ENCODE data around the gene RTF2.

Gene RTF2

GRCh38 chr20:56465997-56466396, 2.4 kb upstream of the RTF2 start:
- H3K4me3 ChIP-seq (ENCODE audit: low read depth, low read length) = no peak overlapping the region
- no peak for TF ChIP-seq CTCF (IDR thresholded peaks at IDR 0.05; ENCODE audit: low read depth, low read length)
- no peak for DNase-seq (ENCODE audit: low read depth, low spot score)
- in situ Hi-C loops (cut with HindIII; ENCODE audit: low sequenced_read_pairs) = no loop called here

- H3K4me3 ChIP-seq (ENCODE audit: low read depth, low read length) = peak overlapping the region; percentile 100
- no peak for TF ChIP-seq CTCF (IDR thresholded peaks at IDR 0.05; ENCODE audit: low read depth, low read length)
- no peak for DNase-seq (ENCODE audit: low read depth, low spot score)
Measured at GRCh38 chr20:56467968-56468315, 485 bp upstream of the RTF2 start.

GRCh38 chr20:56469077-56469449, 636 bp downstream of the RTF2 start:
- no peak for TF ChIP-seq CTCF (IDR thresholded peaks at IDR 0.05; ENCODE audit: low read depth, low read length)
- in situ Hi-C loops (cut with HindIII; ENCODE audit: low sequenced_read_pairs) = no loop called here
- no peak for DNase-seq (ENCODE audit: low read depth, low spot score)

More at GRCh38 chr20:56467968-56468315, 485 bp upstream of the RTF2 start:
- in situ Hi-C loops (cut with HindIII; ENCODE audit: low sequenced_read_pairs) = no loop called here

GRCh38 chr20:56483970-56484369, 15.5 kb downstream of the RTF2 start:
- no peak for DNase-seq (ENCODE audit: low read depth, low spot score)
- in situ Hi-C loops (cut with HindIII; ENCODE audit: low sequenced_read_pairs) = no loop called here
- TF ChIP-seq CTCF (IDR thresholded peaks at IDR 0.05; ENCODE audit: low read depth, low read length) = no peak
- H3K4me3 ChIP-seq (ENCODE audit: low read depth, low read length) = no peak overlapping the region

More at GRCh38 chr20:56469077-56469449, 636 bp downstream of the RTF2 start:
- H3K4me3 ChIP-seq (ENCODE audit: low read depth, low read length) = peak overlapping the region; percentile 100

- in situ Hi-C loops (cut with HindIII; ENCODE audit: low sequenced_read_pairs) = no loop called here
- no peak overlapping the region for H3K4me3 ChIP-seq (ENCODE audit: low read depth, low read length)
- DNase-seq (ENCODE audit: low read depth, low spot score) = no peak
- no peak for TF ChIP-seq CTCF (IDR thresholded peaks at IDR 0.05; ENCODE audit: low read depth, low read length)
Measured at GRCh38 chr20:56487216-56487615, 18.8 kb downstream of the RTF2 start.

GRCh38 chr20:56488566-56488965, 20.1 kb downstream of the RTF2 start:
- in situ Hi-C loops (cut with HindIII; ENCODE audit: low sequenced_read_pairs) = no loop called here
- no peak overlapping the region for H3K4me3 ChIP-seq (ENCODE audit: low read depth, low read length)
- no peak for TF ChIP-seq CTCF (IDR thresholded peaks at IDR 0.05; ENCODE audit: low read depth, low read length)
- DNase-seq (ENCODE audit: low read depth, low spot score) = no peak

- H3K4me3 ChIP-seq (ENCODE audit: low read depth, low read length) = no peak overlapping the region
- in situ Hi-C loops (cut with HindIII; ENCODE audit: low sequenced_read_pairs) = no loop called here
- DNase-seq (ENCODE audit: low read depth, low spot score) = no peak
- no peak for TF ChIP-seq CTCF (IDR thresholded peaks at IDR 0.05; ENCODE audit: low read depth, low read length)
Measured at GRCh38 chr20:56501116-56501515, 32.7 kb downstream of the RTF2 start.

Measured in astrocyte of the spinal cord (primary cell).